MM.1S (cell line): ENCODE measurements around the gene APOA4.

Source experiments
- DNase-seq: peaks from one replicate; pipeline ENCODE4 v3.0.0-alpha.2; 2015
- H2AFZ ChIP-seq: fragments of 300-600 bp; sonication (generic); 2 replicates; pipeline ENCODE4 v1.6.0; 2016; ENCODE audit warnings: antibody characterized with exemption, low read length
- H3F3A ChIP-seq: fragments of 300-600 bp; sonication (generic); 2 replicates; pipeline ENCODE4 v1.6.1; 2016; ENCODE audit warnings: mild to moderate bottlenecking, antibody characterized with exemption, low read length, moderate library complexity, mixed read lengths; ENCODE audit not compliant: insufficient read depth
- H3K27ac ChIP-seq: fragments of 300-600 bp; sonication (generic); 2 replicates; pipeline ENCODE4 v1.5.1; 2016; ENCODE audit warnings: mild to moderate bottlenecking, low read length
- H3K27me3 ChIP-seq: fragments of 300-600 bp; sonication (generic); replicated peaks from 2 replicates; pipeline ENCODE4 v1.6.0; 2016; ENCODE audit warnings: low read length; ENCODE audit not compliant: insufficient read depth
- H3K36me3 ChIP-seq: fragments of 300-600 bp; sonication (generic); replicated peaks from 2 replicates; pipeline ENCODE4 v1.6.1; 2016; ENCODE audit warnings: mild to moderate bottlenecking, low read length, mixed read lengths; ENCODE audit not compliant: insufficient read depth
- H3K4me1 ChIP-seq: fragments of 300-600 bp; sonication (generic); 2 replicates; pipeline ENCODE4 v1.6.1; 2016; ENCODE audit warnings: low read length, mixed read lengths
- H3K4me2 ChIP-seq: fragments of 300-600 bp; sonication (generic); 2 replicates; pipeline ENCODE4 v1.6.0; 2016; ENCODE audit warnings: low read depth, low read length
- H3K4me3 ChIP-seq: fragments of 300-600 bp; sonication (generic); 2 replicates; pipeline ENCODE4 v1.5.1; 2016; ENCODE audit warnings: low read length, mixed read lengths
- H3K79me2 ChIP-seq: fragments of 300-600 bp; sonication (generic); 2 replicates; pipeline ENCODE4 v1.6.1; 2016; ENCODE audit warnings: mixed run types, low read length, mixed read lengths
- H3K9ac ChIP-seq: fragments of 300-600 bp; sonication (generic); 2 replicates; pipeline ENCODE4 v1.6.1; 2016; ENCODE audit warnings: low read length, mixed read lengths
- H3K9me2 ChIP-seq: fragments of 300-600 bp; sonication (generic); replicated peaks from 2 replicates; pipeline ENCODE4 v1.6.1; 2016; ENCODE audit warnings: mild to moderate bottlenecking, low read length, mixed read lengths; ENCODE audit not compliant: insufficient read depth
- H3K9me3 ChIP-seq: fragments of 300-600 bp; sonication (generic); replicated peaks from 2 replicates; pipeline ENCODE4 v1.6.1; 2016; ENCODE audit warnings: mild to moderate bottlenecking, low read length, mixed read lengths; ENCODE audit not compliant: insufficient read depth
- H4K20me1 ChIP-seq: fragments of 300-600 bp; sonication (generic); 2 replicates; pipeline ENCODE4 v1.6.1; 2016; ENCODE audit warnings: mild to moderate bottlenecking, low read length, moderate library complexity, mixed read lengths; ENCODE audit not compliant: insufficient read depth
- EZH2 ChIP-seq: fragments of 300-600 bp; sonication (generic); optimal IDR thresholded peaks from 2 replicates; pipeline ENCODE3; 2017; ENCODE audit warnings: low read depth, mild to moderate bottlenecking, antibody characterized with exemption, low read length, mixed read lengths
- EZH2phosphoT487 ChIP-seq: fragments of 300-600 bp; sonication (generic); IDR thresholded peaks from 2 replicates; pipeline ENCODE4 v1.6.1; 2018; ENCODE audit warnings: antibody characterized with exemption, low read length
- TF ChIP-seq, protein P1 (sequence below): fragments of 300-600 bp; sonication (generic); IDR thresholded peaks from 2 replicates; pipeline ENCODE4 v1.5.1; 2016; ENCODE audit warnings: antibody characterized with exemption, low read length, mixed read lengths

Gene APOA4

GRCh38 chr11:116813781-116814471 lies 9.2 kb downstream of the APOA4 start:
- no peaks in the 10 kb centered on the region for H4K20me1 ChIP-seq

GRCh38 chr11:116813170-116813569 lies 9.9 kb downstream of the APOA4 start:
- H2AFZ ChIP-seq: no peak overlapping the region
- no peaks in the 10 kb centered on the region for H3K9me3 ChIP-seq

More at GRCh38 chr11:116813781-116814471, 9.2 kb downstream of the APOA4 start:
- no peak overlapping the region for H3K9ac ChIP-seq
- no peaks in the 10 kb centered on the region for H3K79me2 ChIP-seq
- no peak for DNase-seq
- H3K4me3 ChIP-seq: no peak overlapping the region
- H3K4me2 ChIP-seq: no peak overlapping the region
- H3F3A ChIP-seq: no peaks in the 10 kb centered on the region
- H3K36me3 ChIP-seq: no peaks in the 10 kb centered on the region
- no peak overlapping the region for H2AFZ ChIP-seq
- no peaks in the 10 kb centered on the region for H3K27me3 ChIP-seq
- H3K9me2 ChIP-seq: no peaks in the 10 kb centered on the region
- no peaks in the 10 kb centered on the region for H3K4me1 ChIP-seq
- H3K9me3 ChIP-seq: no peaks in the 10 kb centered on the region
- TF ChIP-seq, protein P1, sequence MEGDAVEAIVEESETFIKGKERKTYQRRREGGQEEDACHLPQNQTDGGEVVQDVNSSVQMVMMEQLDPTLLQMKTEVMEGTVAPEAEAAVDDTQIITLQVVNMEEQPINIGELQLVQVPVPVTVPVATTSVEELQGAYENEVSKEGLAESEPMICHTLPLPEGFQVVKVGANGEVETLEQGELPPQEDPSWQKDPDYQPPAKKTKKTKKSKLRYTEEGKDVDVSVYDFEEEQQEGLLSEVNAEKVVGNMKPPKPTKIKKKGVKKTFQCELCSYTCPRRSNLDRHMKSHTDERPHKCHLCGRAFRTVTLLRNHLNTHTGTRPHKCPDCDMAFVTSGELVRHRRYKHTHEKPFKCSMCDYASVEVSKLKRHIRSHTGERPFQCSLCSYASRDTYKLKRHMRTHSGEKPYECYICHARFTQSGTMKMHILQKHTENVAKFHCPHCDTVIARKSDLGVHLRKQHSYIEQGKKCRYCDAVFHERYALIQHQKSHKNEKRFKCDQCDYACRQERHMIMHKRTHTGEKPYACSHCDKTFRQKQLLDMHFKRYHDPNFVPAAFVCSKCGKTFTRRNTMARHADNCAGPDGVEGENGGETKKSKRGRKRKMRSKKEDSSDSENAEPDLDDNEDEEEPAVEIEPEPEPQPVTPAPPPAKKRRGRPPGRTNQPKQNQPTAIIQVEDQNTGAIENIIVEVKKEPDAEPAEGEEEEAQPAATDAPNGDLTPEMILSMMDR: no peak
- TF ChIP-seq EZH2 (no peak), EZH2phosphoT487 (no peak)
- H3K27ac ChIP-seq: no peak overlapping the region

GRCh38 chr11:116812109-116812508 lies 11.0 kb downstream of the APOA4 start:
- Histone ChIP-seq H3K9me3 (no peaks in the 10 kb centered on the region), H2AFZ (no peak overlapping the region), H3K79me2 (no peaks in the 10 kb centered on the region), H3K9me2 (no peaks in the 10 kb centered on the region), H3K4me1 (no peaks in the 10 kb centered on the region), H3K27me3 (no peaks in the 10 kb centered on the region), H3K9ac (no peak overlapping the region), H3K4me2 (no peak overlapping the region), H3K27ac (no peak overlapping the region), H3K4me3 (no peak overlapping the region), H3K36me3 (no peaks in the 10 kb centered on the region), H3F3A (no peaks in the 10 kb centered on the region), H4K20me1 (no peaks in the 10 kb centered on the region)
- TF ChIP-seq EZH2phosphoT487 (no peak), EZH2 (no peak)
- TF ChIP-seq, protein P1: no peak
- no peak for DNase-seq

More at GRCh38 chr11:116813170-116813569, 9.9 kb downstream of the APOA4 start:
- H3K9ac ChIP-seq: no peak overlapping the region
- no peaks in the 10 kb centered on the region for H3K4me1 ChIP-seq
- no peak overlapping the region for H3K4me2 ChIP-seq
- no peaks in the 10 kb centered on the region for H4K20me1 ChIP-seq
- H3K27ac ChIP-seq: no peak overlapping the region
- H3K36me3 ChIP-seq: no peaks in the 10 kb centered on the region
- H3K79me2 ChIP-seq: no peaks in the 10 kb centered on the region
- DNase-seq: no peak
- H3K4me3 ChIP-seq: no peak overlapping the region
- no peaks in the 10 kb centered on the region for H3K27me3 ChIP-seq
- H3F3A ChIP-seq: no peaks in the 10 kb centered on the region
- no peaks in the 10 kb centered on the region for H3K9me2 ChIP-seq
- TF ChIP-seq, protein P1: no peak
- TF ChIP-seq EZH2 (no peak), EZH2phosphoT487 (no peak)
